CD8-positive, alpha-beta memory T cell (primary cell): ENCODE measurements around the gene SNTA1. TPM values are rescaled to one million over a fixed set of nuclear protein-coding genes. Genes with fewer than 3 reads are reported as not detected.
"Not testable (repeated sequence)": the region's sequence is repeated elsewhere in the genome, so short reads cannot be mapped to it uniquely, and the experiment has no call there.

Experiments used
- CTCF ChIA-PET: fragments of 350-600 bp; sonication (Branson Sonifier 250); formaldehyde crosslinking; loops from one replicate; lab custom pipeline; 2021; ENCODE audit warnings: antibody characterized with exemption; lab: Charles Lee
- POLR2A ChIA-PET: fragments of 350-600 bp; sonication (Branson Sonifier 250); formaldehyde crosslinking; loops from one replicate; lab custom pipeline; 2021; ENCODE audit warnings: antibody characterized with exemption; lab: Charles Lee
- DNase-seq, 5 donors: peaks; one replicate each; pipeline versions ENCODE4 v3.0.0 to v3.0.0-alpha.2; 2020 to 2022; ENCODE audit warnings: mixed read lengths in 1 of 5
- H3K27ac ChIP-seq: one replicate; pipeline ENCODE4 v1.7.0; 2013; ENCODE audit warnings: low read depth, mild to moderate bottlenecking, low read length, moderate library complexity
- H3K27me3 ChIP-seq: 2 replicates; pipeline ENCODE4 v1.7.0; 2013; ENCODE audit warnings: low read length, mild to moderate bottlenecking; ENCODE audit not compliant: insufficient read depth, poor library complexity, severe bottlenecking
- H3K36me3 ChIP-seq: 2 replicates; pipeline ENCODE4 v1.7.0; 2013; ENCODE audit warnings: mild to moderate bottlenecking, low read length, moderate library complexity; ENCODE audit not compliant: insufficient read depth
- H3K4me1 ChIP-seq: 2 replicates; pipeline ENCODE4 v1.7.0; 2013; ENCODE audit warnings: mild to moderate bottlenecking, low read length, moderate library complexity; ENCODE audit not compliant: insufficient read depth
- H3K4me3 ChIP-seq: 2 replicates; pipeline ENCODE4 v1.7.0; 2013; ENCODE audit warnings: mild to moderate bottlenecking, low read length
- H3K9me3 ChIP-seq: 2 replicates; pipeline ENCODE4 v1.7.0; 2013; ENCODE audit warnings: mild to moderate bottlenecking, low read length
- H3K27ac Mint-ChIP-seq, 8 donors: one replicate each; pipeline ENCODE4 v1.8.0; 2020 to 2021; ENCODE audit warnings: mixed read lengths in 8 of 8, mild to moderate bottlenecking in 6 of 8, inconsistent platforms in 3 of 8, moderate library complexity in 3 of 8
- H3K27me3 Mint-ChIP-seq, 2 donors: one replicate each; pipeline ENCODE4 v1.8.0; 2020 to 2021; ENCODE audit warnings: mixed read lengths in 2 of 2, mild to moderate bottlenecking in 1 of 2, moderate library complexity in 1 of 2
- H3K36me3 Mint-ChIP-seq, 3 donors: one replicate each; pipeline ENCODE4 v1.8.0; 2020 to 2021; ENCODE audit warnings: mixed read lengths in 3 of 3, inconsistent platforms in 1 of 3, mild to moderate bottlenecking in 1 of 3
- H3K4me1 Mint-ChIP-seq, 3 donors: one replicate each; pipeline ENCODE4 v1.8.0; 2020 to 2021; ENCODE audit warnings: mixed read lengths in 3 of 3, inconsistent platforms in 1 of 3, mild to moderate bottlenecking in 1 of 3
- H3K4me3 Mint-ChIP-seq, 7 donors: one replicate each; pipeline ENCODE4 v1.8.0; 2020 to 2021; ENCODE audit warnings: mixed read lengths in 7 of 7, mild to moderate bottlenecking in 6 of 7, moderate library complexity in 4 of 7, inconsistent platforms in 2 of 7
- H3K9me3 Mint-ChIP-seq, 5 donors: one replicate each; pipeline ENCODE4 v1.8.0; 2020 to 2022; ENCODE audit warnings: mixed read lengths in 5 of 5, mild to moderate bottlenecking in 3 of 5, moderate library complexity in 2 of 5, inconsistent platforms in 1 of 5
- polyA plus RNA-seq: library from polyadenylated mRNA; unstranded; fragments of 300-500 nt; fragmentation: Illumina TruSeq; gene quantifications from one replicate; pipeline ENCODE4 v1.2.3, GENCODE V29; 2021
- total RNA-seq, 2 experiments: library from RNA; stranded (reverse); gene quantifications; one replicate each; pipeline ENCODE4 v1.2.3, GENCODE V29; 2021

Gene SNTA1
- total RNA-seq (1 to 10 TPM; 4.6 to 5.6 TPM), polyA plus RNA-seq (11.8 TPM)

- Histone ChIP-seq H3K27ac (peak within 1 kb of the TSS; percentile 65), H3K4me1 (peaks cover 19% of the 10 kb centered on the region), H3K27me3 (no peaks in the 10 kb centered on the region), H3K4me3 (peak within 1 kb of the TSS; percentile 87), H3K36me3 (no peaks in the 10 kb centered on the region), H3K9me3 (no peaks in the 10 kb centered on the region)
- peaks cover 0 to 4% (median 1%) of the 10 kb centered on the region in 3 donors for H3K36me3 Mint-ChIP-seq
- H3K27me3 Mint-ChIP-seq: peaks cover 0 to 1% of the 10 kb centered on the region in 2 donors
- peak; percentile 70 to 92 (median 83) for DNase-seq
- ChIA-PET POLR2A (interaction anchor here (0.5 to 2.2 kb wide), 10 partner anchors 42 to 549 kb away, joined by 3 to 14 read pairs (median 8); partner anchors contain the start of genes ACTL10, CBFA2T2, CDK5RAP1 and PXMP4), CTCF (interaction anchor here (1.0 to 1.1 kb wide), 2 partner anchors 29 to 221 kb away, joined by 3 to 4 read pairs; no protein-coding TSS in a partner anchor)
- H3K4me1 Mint-ChIP-seq: peaks cover 17 to 26% (median 19%) of the 10 kb centered on the region in 3 donors
- H3K27ac Mint-ChIP-seq: peak within 1 kb of the TSS; percentile 88 to 98 (median 94)
- H3K9me3 Mint-ChIP-seq: peaks cover 0 to 2% (median 0%) of the 10 kb centered on the region in 5 donors
- peak within 1 kb of the TSS; percentile 89 to 96 (median 93) for H3K4me3 Mint-ChIP-seq
Measured at GRCh38 chr20:33443512-33444239, at the start of gene SNTA1. TSS of gene SNTA1 (minus strand) at chr20:33443763. CDS start at chr20:33443620, 143 bp downstream.

DNA sequence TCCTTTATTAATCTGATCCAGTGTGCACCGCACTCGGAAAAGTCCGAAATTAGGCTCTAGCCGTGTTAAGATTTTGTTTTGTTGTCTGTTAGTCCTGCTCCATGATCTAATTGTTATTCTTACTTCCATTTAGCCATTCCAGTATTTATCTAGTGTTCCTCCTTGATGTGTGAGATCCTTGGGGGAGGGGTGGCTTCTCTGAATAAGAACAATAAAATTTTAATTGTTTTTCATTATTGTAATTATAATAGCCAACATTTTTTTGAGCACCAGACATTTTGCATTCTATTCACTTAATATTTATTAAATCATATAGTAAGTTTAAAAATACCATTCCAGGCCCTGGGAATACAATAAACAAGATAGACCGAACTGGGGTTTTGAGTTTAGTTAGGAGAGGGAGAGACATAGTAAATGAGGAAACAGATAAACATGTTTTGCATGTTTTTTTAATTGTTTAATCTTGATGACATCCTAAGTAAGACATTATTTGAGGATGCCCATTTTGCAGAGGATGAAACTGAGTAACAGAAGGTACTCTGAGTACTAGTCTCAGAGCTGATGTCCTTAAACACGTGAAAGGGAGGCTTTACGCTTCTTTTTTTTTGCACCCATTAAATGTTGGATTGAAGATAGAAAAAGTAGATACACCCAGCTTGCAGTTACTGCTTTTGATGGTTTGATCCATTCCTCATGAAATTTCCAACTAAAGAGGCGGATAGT is 47.5 kb upstream of the SNTA1 start:
- Histone ChIP-seq H3K27ac (peak overlapping the region; percentile 74), H3K9me3 (no peaks in the 10 kb centered on the region), H3K4me1 (peaks cover 13% of the 10 kb centered on the region), H3K4me3 (peak overlapping the region; percentile 70), H3K36me3 (no peaks in the 10 kb centered on the region), H3K27me3 (no peaks in the 10 kb centered on the region)
- ChIA-PET CTCF (interaction anchor here (1.7 to 2.7 kb wide), 3 partner anchors 64 to 176 kb away, joined by 4 to 33 read pairs (median 6); partner anchors contain the start of gene ACTL10), POLR2A (interaction anchor here (0.5 to 2.1 kb wide), 8 partner anchors 47 to 349 kb away, joined by 3 to 18 read pairs (median 12); partner anchors contain the start of genes ACTL10, CHMP4B, SNTA1 and ZNF341)
- H3K4me1 Mint-ChIP-seq: peaks cover 17 to 39% (median 27%) of the 10 kb centered on the region in 3 donors
- H3K4me3 Mint-ChIP-seq: peak overlapping the region; percentile 83 to 95 (median 91)
- peaks cover 0 to 9% (median 1%) of the 10 kb centered on the region in 3 donors for H3K36me3 Mint-ChIP-seq
- no peak for DNase-seq
- H3K9me3 Mint-ChIP-seq: no peaks in the 10 kb centered on the region
- H3K27me3 Mint-ChIP-seq: peaks cover 0 to 2% of the 10 kb centered on the region in 2 donors
- peak overlapping the region; percentile 80 to 95 (median 89) for H3K27ac Mint-ChIP-seq

- no peak for DNase-seq
- Histone ChIP-seq H3K9me3 (no peaks in the 10 kb centered on the region), H3K4me3 (peak within 1 kb of the TSS; percentile 70), H3K4me1 (peaks cover 10% of the 10 kb centered on the region), H3K27me3 (no peaks in the 10 kb centered on the region), H3K27ac (peak within 1 kb of the TSS; percentile 88), H3K36me3 (no peaks in the 10 kb centered on the region)
- ChIA-PET POLR2A (interaction anchor here (0.5 to 2.1 kb wide), 16 partner anchors 9 to 502 kb away, joined by 3 to 18 read pairs (median 4); partner anchors contain the start of genes ACTL10, CHMP4B, PXMP4 and SNTA1), CTCF (interaction anchor here (0.5 to 2.7 kb wide), 4 partner anchors 10 to 176 kb away, joined by 3 to 33 read pairs (median 5); partner anchors contain the start of gene ACTL10)
- H3K4me1 Mint-ChIP-seq: peaks cover 13 to 34% (median 22%) of the 10 kb centered on the region in 3 donors
- H3K27ac Mint-ChIP-seq: peak within 1 kb of the TSS; percentile 91 to 97 (median 94)
- H3K27me3 Mint-ChIP-seq: peaks cover 0 to 2% of the 10 kb centered on the region in 2 donors
- peak within 1 kb of the TSS; percentile 83 to 95 (median 91) for H3K4me3 Mint-ChIP-seq
- H3K36me3 Mint-ChIP-seq: peaks cover 0 to 9% (median 1%) of the 10 kb centered on the region in 3 donors
- no peaks in the 10 kb centered on the region for H3K9me3 Mint-ChIP-seq
Measured at GRCh38 chr20:33490023-33490933, 46.7 kb upstream of the SNTA1 start, which contains the start of gene CBFA2T2. TSS of gene CBFA2T2 (plus strand) at chr20:33490096. CDS start at chr20:33490268, 172 bp downstream.

DNA sequence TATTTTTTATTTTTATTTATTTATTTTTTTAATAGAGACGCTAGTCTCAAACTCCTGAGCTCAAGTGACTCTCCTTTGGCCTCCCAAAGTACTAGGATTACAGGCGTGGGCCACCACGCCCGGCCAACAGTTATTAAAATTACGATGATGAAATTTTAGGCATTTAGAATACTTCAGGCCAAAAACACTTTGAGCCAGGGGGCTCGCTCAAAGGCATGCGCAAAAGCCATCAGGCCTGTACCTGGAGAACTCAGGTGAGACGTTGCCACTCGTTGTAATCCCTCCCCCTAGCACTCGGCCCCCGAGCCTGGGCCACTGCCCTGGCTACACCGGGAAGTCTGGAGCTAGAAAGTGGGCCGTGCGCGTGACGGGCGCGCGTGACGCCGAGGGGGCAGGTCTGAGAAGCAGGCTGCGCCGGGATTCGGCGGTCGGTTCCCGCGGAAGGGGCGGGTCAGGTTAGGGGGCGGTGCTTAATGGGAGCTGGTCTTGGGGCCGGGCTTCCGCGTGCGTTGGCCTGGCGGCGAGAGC is 46.0 kb upstream of the SNTA1 start:
- Mint-ChIP-seq H3K36me3 (peaks cover 0 to 7% (median 1%) of the 10 kb centered on the region in 3 donors), H3K4me3 (peak overlapping the region; percentile 83 to 95 (median 91)), H3K27ac (peak overlapping the region; percentile 91 to 97 (median 94)), H3K9me3 (no peaks in the 10 kb centered on the region), H3K4me1 (peaks cover 13 to 34% (median 19%) of the 10 kb centered on the region in 3 donors), H3K27me3 (peaks cover 0 to 2% of the 10 kb centered on the region in 2 donors)
- H3K36me3 ChIP-seq: no peaks in the 10 kb centered on the region
- peaks cover 10% of the 10 kb centered on the region for H3K4me1 ChIP-seq
- H3K27ac ChIP-seq: peak overlapping the region; percentile 88
- peak; percentile 99 for DNase-seq
- peak overlapping the region; percentile 68 for H3K4me3 ChIP-seq
- ChIA-PET CTCF (interaction anchor here (0.5 to 2.7 kb wide), 5 partner anchors 11 to 177 kb away, joined by 3 to 33 read pairs (median 4); partner anchors contain the start of gene ACTL10), POLR2A (interaction anchor here (0.5 to 2.1 kb wide), 15 partner anchors 10 to 504 kb away, joined by 3 to 18 read pairs (median 3); partner anchors contain the start of genes ACTL10, PXMP4, RALY and SNTA1)
- H3K27me3 ChIP-seq: no peaks in the 10 kb centered on the region
- no peaks in the 10 kb centered on the region for H3K9me3 ChIP-seq

DNA sequence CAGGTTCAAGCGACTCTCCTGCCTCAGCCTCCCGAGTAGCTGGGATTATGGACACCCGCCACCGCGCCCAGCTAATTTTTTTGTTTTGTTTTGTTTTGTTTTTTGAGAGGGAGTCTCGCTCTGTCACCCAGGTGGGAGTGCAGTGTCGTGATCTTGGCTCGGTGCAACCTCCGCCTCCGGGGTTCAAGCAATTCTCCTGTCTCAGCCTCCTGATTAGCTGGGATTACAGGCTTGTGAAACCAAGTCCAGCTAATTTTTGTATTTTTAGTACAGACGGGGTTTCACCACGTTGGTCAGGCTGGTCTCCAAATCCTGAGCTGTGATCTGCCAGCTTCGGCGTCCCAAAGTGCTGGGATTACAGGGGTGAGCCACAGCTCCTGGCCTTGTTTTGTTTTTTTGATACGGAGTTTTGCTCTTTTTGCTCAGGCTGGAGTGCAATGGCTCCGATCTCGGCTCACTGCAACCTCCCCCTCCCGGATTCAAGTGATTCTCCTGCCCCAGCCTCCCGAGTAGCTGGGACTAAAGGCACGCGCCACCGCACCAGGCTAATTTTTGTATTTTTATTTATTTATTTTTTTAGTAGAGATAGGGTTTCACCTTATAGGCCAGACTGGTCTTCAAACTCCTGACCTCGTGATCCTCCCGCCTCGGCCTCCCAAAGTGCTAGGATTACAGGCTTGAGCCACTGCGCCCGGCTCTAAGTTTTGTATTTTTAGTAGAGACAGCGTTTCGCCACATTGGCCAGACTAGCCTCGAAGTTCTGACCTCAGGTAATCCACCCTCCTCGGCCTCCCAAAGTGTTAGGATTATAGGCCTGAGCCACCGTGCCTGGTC is 45.3 kb upstream of the SNTA1 start:
- Histone ChIP-seq H3K27ac (peak overlapping the region; percentile 88), H3K4me1 (peaks cover 10% of the 10 kb centered on the region)
- ChIA-PET CTCF (interaction anchor here (1.3 to 2.7 kb wide), 3 partner anchors 19 to 178 kb away, joined by 3 to 33 read pairs (median 6); partner anchors contain the start of gene ACTL10), POLR2A (interaction anchor here (0.6 to 2.1 kb wide), 11 partner anchors 11 to 505 kb away, joined by 3 to 18 read pairs (median 8); partner anchors contain the start of genes ACTL10, PXMP4, RALY and SNTA1)
- Mint-ChIP-seq H3K4me3 (peak overlapping the region in 3 of 7 donors; percentile 44 to 87 (median 80)), H3K4me1 (peaks cover 13 to 33% (median 19%) of the 10 kb centered on the region in 3 donors), H3K27ac (peak overlapping the region in 6 of 8 donors; percentile 41 to 95 (median 81))
- H3K27me3 Mint-ChIP-seq, H3K9me3 Mint-ChIP-seq, H3K4me3 ChIP-seq, H3K36me3 ChIP-seq, H3K27me3 ChIP-seq, DNase-seq, H3K9me3 ChIP-seq, H3K36me3 Mint-ChIP-seq: not testable (repeated sequence)

- no peak overlapping the region for H3K27ac ChIP-seq
- H3K4me1 Mint-ChIP-seq: peaks cover 12 to 26% (median 16%) of the 10 kb centered on the region in 3 donors
- peak overlapping the region in 2 of 7 donors; percentile 3 to 40 for H3K4me3 Mint-ChIP-seq
- H3K36me3 Mint-ChIP-seq: peaks cover 0 to 6% (median under 1%) of the 10 kb centered on the region in 3 donors
- no peaks in the 10 kb centered on the region for H3K27me3 ChIP-seq
- peaks cover 10% of the 10 kb centered on the region for H3K4me1 ChIP-seq
- H3K36me3 ChIP-seq: no peaks in the 10 kb centered on the region
- peak overlapping the region in 5 of 8 donors; percentile 36 to 78 (median 64) for H3K27ac Mint-ChIP-seq
- CTCF ChIA-PET: interaction anchor here (2.7 kb wide), 1 partner anchor 178 kb away, joined by 33 read pairs; the partner anchor contains the start of gene ACTL10
- DNase-seq: no peak
- no peaks in the 10 kb centered on the region for H3K9me3 ChIP-seq
- H3K4me3 ChIP-seq: no peak overlapping the region
- no peaks in the 10 kb centered on the region for H3K27me3 Mint-ChIP-seq
- POLR2A ChIA-PET: interaction anchor here (0.6 kb wide), 1 partner anchor 26 kb away, joined by 3 read pairs; no protein-coding TSS in a partner anchor
- H3K9me3 Mint-ChIP-seq: no peaks in the 10 kb centered on the region
Measured at GRCh38 chr20:33488201-33488600, 44.6 kb upstream of the SNTA1 start.
